ENCODE data around the gene BTBD6.

BTBD6 gene

GRCh38 chr14:105211758-105212089 is 36.6 kb upstream of the BTBD6 start:
- DNase-seq, result no peak

GRCh38 chr14:105212541-105213300 is 35.6 kb upstream of the BTBD6 start:
- DNase-seq, result no peak

GRCh38 chr14:105213361-105213760 is 35.0 kb upstream of the BTBD6 start:
- DNase-seq, result no peak

- DNase-seq, result no peak
These were observed 33.9 kb upstream of the BTBD6 start for GRCh38 chr14:105214324-105214915.

GRCh38 chr14:105215602-105216001 is 32.7 kb upstream of the BTBD6 start:
- DNase-seq, result no peak

GRCh38 chr14:105216490-105217247 is 31.7 kb upstream of the BTBD6 start:
- DNase-seq, result no peak

GRCh38 chr14:105217774-105218173 is 30.6 kb upstream of the BTBD6 start:
- DNase-seq, result no peak

GRCh38 chr14:105218611-105219010 is 29.7 kb upstream of the BTBD6 start:
- no peak for DNase-seq

GRCh38 chr14:105219043-105219612 is 29.2 kb upstream of the BTBD6 start:
- no peak for DNase-seq

GRCh38 chr14:105219753-105220152 is 28.6 kb upstream of the BTBD6 start:
- DNase-seq, result no peak

GRCh38 chr14:105220699-105221597 is 27.4 kb upstream of the BTBD6 start:
- no peak for DNase-seq

GRCh38 chr14:105221598-105222178 is 26.6 kb upstream of the BTBD6 start:
- no peak for DNase-seq

GRCh38 chr14:105223260-105223659 is 25.1 kb upstream of the BTBD6 start:
- no peak for DNase-seq

GRCh38 chr14:105223770-105224544 is 24.4 kb upstream of the BTBD6 start:
- no peak for DNase-seq

GRCh38 chr14:105224845-105225570 is 23.3 kb upstream of the BTBD6 start:
- no peak for DNase-seq

- DNase-seq, result no peak
These were observed 22.1 kb upstream of the BTBD6 start for GRCh38 chr14:105226198-105226597.

- DNase-seq, result no peak
These were observed 21.0 kb upstream of the BTBD6 start for GRCh38 chr14:105227346-105227745.

- DNase-seq, result no peak
These were observed 19.8 kb upstream of the BTBD6 start for GRCh38 chr14:105228562-105228961.

- no peak for DNase-seq
These were observed 19.2 kb upstream of the BTBD6 start for GRCh38 chr14:105229099-105229655.

- no peak for DNase-seq
These were observed 7.3 kb upstream of the BTBD6 start for GRCh38 chr14:105240811-105241576.

Data from NCI-H1930 (cell line).